ENCODE results near the gene IKBIP.

The IKBIP gene

DNA sequence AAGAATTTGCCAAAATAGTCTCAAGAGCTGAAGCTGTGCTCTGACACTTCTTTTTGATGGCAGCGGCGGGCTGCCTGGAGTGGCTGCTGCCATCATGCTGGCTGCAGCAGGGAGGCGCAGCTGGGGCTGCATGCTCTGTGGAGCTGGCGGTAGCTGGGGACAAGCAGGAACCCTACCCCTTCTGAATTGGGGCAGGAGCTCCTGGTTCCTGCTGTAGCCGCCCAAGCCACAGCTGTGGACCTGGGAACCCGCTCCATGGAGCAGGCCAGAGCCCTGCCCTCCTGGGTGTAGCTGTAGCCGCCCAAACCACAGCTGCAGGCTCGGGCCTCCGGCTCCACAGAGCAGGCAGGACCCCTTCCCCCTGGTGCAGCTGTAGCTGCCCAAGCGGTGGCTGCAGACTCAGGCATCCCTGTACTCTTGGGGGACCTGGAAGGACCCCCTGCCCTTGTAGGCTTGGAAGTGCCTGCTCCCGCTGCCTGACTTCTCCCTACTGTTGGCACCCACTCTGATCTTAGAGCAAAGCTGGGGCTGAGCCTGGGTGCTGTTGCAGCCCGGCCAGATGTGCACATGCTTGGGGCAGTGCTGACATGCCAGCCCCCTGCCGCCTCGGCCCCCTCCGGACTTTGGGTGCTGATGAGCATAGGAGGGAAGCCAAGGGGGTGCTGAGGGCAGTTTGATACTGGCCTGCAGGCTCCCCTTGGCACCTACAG, 33.8 kb upstream of the IKBIP start:
- no peaks in the 10 kb centered on the region for H3K79me2 ChIP-seq (ENCODE audit: low read length)
- no peaks in the 10 kb centered on the region for H3K9me2 ChIP-seq (replicated peaks; ENCODE audit: insufficient read depth, low read length)
- no peak overlapping the region for H3K27ac ChIP-seq (ENCODE audit: low read length)
- H3K9ac ChIP-seq (ENCODE audit: low read length) = no peak overlapping the region
- H3K4me3 ChIP-seq (ENCODE audit: low read length) = no peak overlapping the region
- DNase-seq = no peak
- no peaks in the 10 kb centered on the region for H3K4me1 ChIP-seq (ENCODE audit: low read length)
- no peaks in the 10 kb centered on the region for H3K9me3 ChIP-seq (replicated peaks; ENCODE audit: insufficient read depth, low read length)
- no peak overlapping the region for H2AFZ ChIP-seq (ENCODE audit: low read length)
- no peaks in the 10 kb centered on the region for H3F3A ChIP-seq (ENCODE audit: insufficient read depth, low read length)
- H3K36me3 ChIP-seq (replicated peaks; ENCODE audit: insufficient read depth, low read length) = no peaks in the 10 kb centered on the region
- no peaks in the 10 kb centered on the region for H4K20me1 ChIP-seq (ENCODE audit: insufficient read depth, low read length)
- TF ChIP-seq EZH2phosphoT487 (IDR thresholded peaks at IDR 0.05; ENCODE audit: low read length) (no peak), EZH2 (optimal IDR thresholded peaks at IDR 0.05; ENCODE audit: low read depth, low read length) (no peak)
- TF ChIP-seq, protein P1, sequence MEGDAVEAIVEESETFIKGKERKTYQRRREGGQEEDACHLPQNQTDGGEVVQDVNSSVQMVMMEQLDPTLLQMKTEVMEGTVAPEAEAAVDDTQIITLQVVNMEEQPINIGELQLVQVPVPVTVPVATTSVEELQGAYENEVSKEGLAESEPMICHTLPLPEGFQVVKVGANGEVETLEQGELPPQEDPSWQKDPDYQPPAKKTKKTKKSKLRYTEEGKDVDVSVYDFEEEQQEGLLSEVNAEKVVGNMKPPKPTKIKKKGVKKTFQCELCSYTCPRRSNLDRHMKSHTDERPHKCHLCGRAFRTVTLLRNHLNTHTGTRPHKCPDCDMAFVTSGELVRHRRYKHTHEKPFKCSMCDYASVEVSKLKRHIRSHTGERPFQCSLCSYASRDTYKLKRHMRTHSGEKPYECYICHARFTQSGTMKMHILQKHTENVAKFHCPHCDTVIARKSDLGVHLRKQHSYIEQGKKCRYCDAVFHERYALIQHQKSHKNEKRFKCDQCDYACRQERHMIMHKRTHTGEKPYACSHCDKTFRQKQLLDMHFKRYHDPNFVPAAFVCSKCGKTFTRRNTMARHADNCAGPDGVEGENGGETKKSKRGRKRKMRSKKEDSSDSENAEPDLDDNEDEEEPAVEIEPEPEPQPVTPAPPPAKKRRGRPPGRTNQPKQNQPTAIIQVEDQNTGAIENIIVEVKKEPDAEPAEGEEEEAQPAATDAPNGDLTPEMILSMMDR (IDR thresholded peaks at IDR 0.05; ENCODE audit: low read length) = no peak
- H3K27me3 ChIP-seq (replicated peaks; ENCODE audit: insufficient read depth, low read length) = no peaks in the 10 kb centered on the region
- no peak overlapping the region for H3K4me2 ChIP-seq (ENCODE audit: low read depth, low read length)

DNA sequence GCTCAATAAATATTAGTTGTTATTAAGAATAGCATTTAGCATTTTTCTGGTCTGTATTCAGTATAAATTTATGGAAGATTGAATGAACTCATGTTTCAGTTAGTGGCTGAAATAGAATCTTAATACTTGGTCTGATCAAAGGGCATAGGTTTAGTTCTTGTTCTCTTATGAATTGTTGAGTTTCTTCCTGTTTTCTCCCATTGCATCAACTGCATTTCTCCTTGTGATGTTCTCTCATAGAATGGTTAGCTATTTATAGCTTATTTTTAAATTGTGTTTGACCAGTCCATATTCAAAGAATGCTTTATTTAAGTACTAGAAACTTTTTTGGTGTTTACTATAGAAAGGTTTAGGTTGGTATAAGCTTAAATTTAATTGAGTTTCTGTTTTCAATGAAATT, 30.3 kb upstream of the IKBIP start:
- no peak for DNase-seq
- no peaks in the 10 kb centered on the region for H3K9me2 ChIP-seq (replicated peaks; ENCODE audit: insufficient read depth, low read length)
- TF ChIP-seq, protein P1 (IDR thresholded peaks at IDR 0.05; ENCODE audit: low read length) = no peak
- no peak for TF ChIP-seq EZH2phosphoT487 (IDR thresholded peaks at IDR 0.05; ENCODE audit: low read length)
- TF ChIP-seq EZH2 (optimal IDR thresholded peaks at IDR 0.05; ENCODE audit: low read depth, low read length) = no peak
- H3K9ac ChIP-seq (ENCODE audit: low read length) = no peak overlapping the region
- no peak overlapping the region for H3K27ac ChIP-seq (ENCODE audit: low read length)
- H3K4me1 ChIP-seq (ENCODE audit: low read length) = no peaks in the 10 kb centered on the region
- H4K20me1 ChIP-seq (ENCODE audit: insufficient read depth, low read length) = no peaks in the 10 kb centered on the region
- H3K36me3 ChIP-seq (replicated peaks; ENCODE audit: insufficient read depth, low read length) = no peaks in the 10 kb centered on the region
- H3K27me3 ChIP-seq (replicated peaks; ENCODE audit: insufficient read depth, low read length) = no peaks in the 10 kb centered on the region
- H3K4me3 ChIP-seq (ENCODE audit: low read length) = no peak overlapping the region
- H3K4me2 ChIP-seq (ENCODE audit: low read depth, low read length) = no peak overlapping the region
- no peak overlapping the region for H2AFZ ChIP-seq (ENCODE audit: low read length)
- no peaks in the 10 kb centered on the region for H3K9me3 ChIP-seq (replicated peaks; ENCODE audit: insufficient read depth, low read length)
- H3K79me2 ChIP-seq (ENCODE audit: low read length) = no peaks in the 10 kb centered on the region
- no peaks in the 10 kb centered on the region for H3F3A ChIP-seq (ENCODE audit: insufficient read depth, low read length)

DNA sequence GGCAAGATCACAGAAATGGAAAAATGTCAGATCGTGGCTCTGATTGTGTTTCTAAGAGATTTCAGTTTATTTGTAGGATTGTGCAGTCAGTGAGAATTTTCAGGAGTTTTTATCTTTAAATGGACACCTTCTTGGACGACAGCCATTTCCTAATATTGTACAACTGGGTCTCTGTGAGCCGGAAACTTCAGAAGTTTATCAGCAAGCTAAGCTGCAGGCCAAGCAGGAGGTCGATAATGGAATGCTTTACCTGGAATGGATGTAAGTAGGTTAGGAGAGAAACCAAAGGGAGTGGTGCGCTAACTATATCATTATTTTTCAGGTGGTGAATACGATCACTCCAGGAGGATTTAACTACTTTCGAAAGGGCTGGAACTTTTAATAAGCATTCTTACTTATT, 26.9 kb upstream of the IKBIP start:
- Histone ChIP-seq H3K4me3 (ENCODE audit: low read length) (no peak overlapping the region), H3K4me2 (ENCODE audit: low read depth, low read length) (no peak overlapping the region), H2AFZ (ENCODE audit: low read length) (no peak overlapping the region), H3K9ac (ENCODE audit: low read length) (no peak overlapping the region), H3K79me2 (ENCODE audit: low read length) (no peaks in the 10 kb centered on the region), H3K36me3 (replicated peaks; ENCODE audit: insufficient read depth, low read length) (no peaks in the 10 kb centered on the region), H3K27me3 (replicated peaks; ENCODE audit: insufficient read depth, low read length) (no peaks in the 10 kb centered on the region), H3K9me3 (replicated peaks; ENCODE audit: insufficient read depth, low read length) (no peaks in the 10 kb centered on the region), H3K4me1 (ENCODE audit: low read length) (no peaks in the 10 kb centered on the region), H3K9me2 (replicated peaks; ENCODE audit: insufficient read depth, low read length) (no peaks in the 10 kb centered on the region), H3K27ac (ENCODE audit: low read length) (no peak overlapping the region), H3F3A (ENCODE audit: insufficient read depth, low read length) (no peaks in the 10 kb centered on the region), H4K20me1 (ENCODE audit: insufficient read depth, low read length) (no peaks in the 10 kb centered on the region)
- no peak for DNase-seq
- TF ChIP-seq, protein P1 (IDR thresholded peaks at IDR 0.05; ENCODE audit: low read length) = no peak
- TF ChIP-seq EZH2phosphoT487 (IDR thresholded peaks at IDR 0.05; ENCODE audit: low read length) (no peak), EZH2 (optimal IDR thresholded peaks at IDR 0.05; ENCODE audit: low read depth, low read length) (no peak)
